WTC11 (cell line): ENCODE results near the gene RTBDN. TPM values are rescaled to one million over a fixed set of nuclear protein-coding genes. Genes with fewer than 3 reads are reported as not detected.
A peak's percentile ranks its signal among the peaks of the same experiment; 100 is the strongest.

ENCODE experiments used
- ATAC-seq: fragments of 200-7000 bp; cut with Tn5 transposase; 2 replicates; pipeline ENCODE4 v1.10.0; 2021; ENCODE audit warnings: mild to moderate bottlenecking, moderate library complexity
- CTCF ChIA-PET: fragments of 300-600 bp; sonication (Branson Sonifier 250); formaldehyde crosslinking; loops from one replicate; lab custom pipeline; 2021; ENCODE audit warnings: antibody characterized with exemption; lab: Charles Lee
- POLR2A ChIA-PET: fragments of 350-600 bp; sonication (Branson Sonifier 250); formaldehyde crosslinking; loops from one replicate; lab custom pipeline; 2021; ENCODE audit warnings: antibody characterized with exemption; lab: Charles Lee
- DNase-seq: peaks from one replicate; pipeline ENCODE4 v3.0.0; 2021; ENCODE audit warnings: low spot score
- H3K27ac Mint-ChIP-seq: 2 replicates; pipeline ENCODE4 v1.8.0; 2021; ENCODE audit warnings: mixed read lengths
- H3K27me3 Mint-ChIP-seq: 2 replicates; pipeline ENCODE4 v1.8.0; 2021; ENCODE audit warnings: low read depth, mild to moderate bottlenecking, moderate library complexity, mixed read lengths
- H3K36me3 Mint-ChIP-seq: 2 replicates; pipeline ENCODE4 v1.8.0; 2021; ENCODE audit warnings: mixed read lengths
- H3K4me1 Mint-ChIP-seq: 2 replicates; pipeline ENCODE4 v1.8.0; 2022; ENCODE audit warnings: mixed read lengths
- H3K4me3 Mint-ChIP-seq: 2 replicates; pipeline ENCODE4 v1.8.0; 2021; ENCODE audit warnings: mild to moderate bottlenecking, moderate library complexity, mixed read lengths
- H3K9me3 Mint-ChIP-seq: 2 replicates; pipeline ENCODE4 v1.8.0; 2021; ENCODE audit warnings: mixed read lengths
- CBFB ChIP-seq: sonication (generic); formaldehyde crosslinking; IDR thresholded peaks from 2 replicates; pipeline ENCODE4 v1.8.1; 2022; ENCODE audit warnings: mild to moderate bottlenecking, low read depth, missing genetic modification reagents
- CREB1 ChIP-seq: sonication (generic); formaldehyde crosslinking; IDR thresholded peaks from 2 replicates; pipeline ENCODE4 v1.8.0; 2023; ENCODE audit warnings: mild to moderate bottlenecking, missing genetic modification reagents
- FOXJ3 ChIP-seq: sonication (generic); formaldehyde crosslinking; IDR thresholded peaks from 2 replicates; pipeline ENCODE4 v1.9.0; 2021; ENCODE audit warnings: missing genetic modification reagents, mild to moderate bottlenecking, borderline replicate concordance
- FOXP1 ChIP-seq: sonication (generic); formaldehyde crosslinking; IDR thresholded peaks from 2 replicates; pipeline ENCODE4 v1.8.0; 2022; ENCODE audit warnings: missing genetic modification reagents, mild to moderate bottlenecking, moderate library complexity, borderline replicate concordance
- GTF2I ChIP-seq: fragments of 250-450 bp; sonication (Bioruptor Pico); conservative IDR thresholded peaks from 2 replicates; pipeline ENCODE4 v1.4.0; 2021; ENCODE audit warnings: mild to moderate bottlenecking
- HMGA2 ChIP-seq: fragments of 250-450 bp; sonication (Bioruptor Pico); IDR thresholded peaks from 2 replicates; pipeline ENCODE4 v1.4.0; 2021; ENCODE audit warnings: mild to moderate bottlenecking, moderate library complexity
- JUN ChIP-seq: sonication (generic); formaldehyde crosslinking; IDR thresholded peaks from 2 replicates; pipeline ENCODE4 v1.8.0; 2023; ENCODE audit warnings: mild to moderate bottlenecking, missing genetic modification reagents
- KAT7 ChIP-seq: sonication (generic); formaldehyde crosslinking; IDR thresholded peaks from 2 replicates; pipeline ENCODE4 v1.8.1; 2023; ENCODE audit warnings: missing genetic modification reagents, mild to moderate bottlenecking, borderline replicate concordance
- NFE2L1 ChIP-seq: sonication (generic); formaldehyde crosslinking; IDR thresholded peaks from 2 replicates; pipeline ENCODE4 v1.8.1; 2023; ENCODE audit warnings: missing genetic modification reagents
- NR3C1 ChIP-seq: sonication (generic); formaldehyde crosslinking; conservative IDR thresholded peaks from 2 replicates; pipeline ENCODE4 v1.8.1; 2023; ENCODE audit warnings: low read depth, mild to moderate bottlenecking, missing genetic modification reagents
- PRRX2 ChIP-seq: fragments of 250-450 bp; sonication (Bioruptor Pico); IDR thresholded peaks from 2 replicates; pipeline ENCODE4 v1.8.0; 2021; ENCODE audit warnings: mild to moderate bottlenecking
- RELA ChIP-seq: sonication (generic); formaldehyde crosslinking; IDR thresholded peaks from 2 replicates; pipeline ENCODE4 v1.8.1; 2022; ENCODE audit warnings: missing genetic modification reagents, mild to moderate bottlenecking, borderline replicate concordance
- RORB ChIP-seq: fragments of 250-450 bp; sonication (Bioruptor Pico); IDR thresholded peaks from 2 replicates; pipeline ENCODE4 v1.9.0; 2021; ENCODE audit warnings: mild to moderate bottlenecking
- SMAD3 ChIP-seq: sonication (generic); formaldehyde crosslinking; IDR thresholded peaks from 2 replicates; pipeline ENCODE4 v1.8.0; 2022; ENCODE audit warnings: missing genetic modification reagents, mild to moderate bottlenecking, borderline replicate concordance
- ZNF121 ChIP-seq: sonication (generic); formaldehyde crosslinking; IDR thresholded peaks from 2 replicates; pipeline ENCODE4 v1.8.0; 2023; ENCODE audit warnings: missing genetic modification reagents
- ZNF232 ChIP-seq: sonication (generic); formaldehyde crosslinking; IDR thresholded peaks from 2 replicates; pipeline ENCODE4 v1.8.0; 2022; ENCODE audit warnings: mild to moderate bottlenecking, missing genetic modification reagents
- ZNF317 ChIP-seq: sonication (generic); formaldehyde crosslinking; IDR thresholded peaks from 2 replicates; pipeline ENCODE4 v1.8.1; 2023; ENCODE audit warnings: low read depth, mild to moderate bottlenecking, moderate library complexity, missing genetic modification reagents, borderline replicate concordance
- total RNA-seq: library from RNA; stranded (reverse); gene quantifications from 3 replicates; pipeline ENCODE4 v1.2.3, GENCODE V29; 2021
- TF ChIP-seq, protein P1 (sequence below): sonication (generic); formaldehyde crosslinking; IDR thresholded peaks from 2 replicates; pipeline ENCODE4 v1.8.1; 2023; ENCODE audit warnings: mild to moderate bottlenecking, missing genetic modification reagents
- TF ChIP-seq, protein P2 (sequence below): fragments of 250-450 bp; sonication (Bioruptor Pico); IDR thresholded peaks from 2 replicates; pipeline ENCODE4 v2.1.2; 2022; ENCODE audit warnings: mild to moderate bottlenecking, moderate library complexity
- TF ChIP-seq, protein P3 (sequence below): sonication (generic); formaldehyde crosslinking; IDR thresholded peaks from 2 replicates; pipeline ENCODE4 v1.8.1; 2022; ENCODE audit warnings: mild to moderate bottlenecking, moderate library complexity, missing genetic modification reagents
- TF ChIP-seq, protein P4 (sequence below): fragments of 250-450 bp; sonication (Bioruptor Pico); IDR thresholded peaks from 2 replicates; pipeline ENCODE4 v1.9.0; 2021; ENCODE audit warnings: moderate library complexity, mild to moderate bottlenecking, inconsistent platforms, borderline replicate concordance
- TF ChIP-seq, protein P5 (sequence below): sonication (generic); formaldehyde crosslinking; IDR thresholded peaks from 2 replicates; pipeline ENCODE4 v1.8.0; 2023; ENCODE audit warnings: missing genetic modification reagents
- TF ChIP-seq, protein P6 (sequence below): sonication (generic); formaldehyde crosslinking; conservative IDR thresholded peaks from 2 replicates; pipeline ENCODE4 v1.8.1; 2023; ENCODE audit warnings: mild to moderate bottlenecking, low read depth, missing genetic modification reagents, moderate library complexity

Gene RTBDN
- total RNA-seq, 1 experiment from 2014 or later, result 2.4 TPM

DNA sequence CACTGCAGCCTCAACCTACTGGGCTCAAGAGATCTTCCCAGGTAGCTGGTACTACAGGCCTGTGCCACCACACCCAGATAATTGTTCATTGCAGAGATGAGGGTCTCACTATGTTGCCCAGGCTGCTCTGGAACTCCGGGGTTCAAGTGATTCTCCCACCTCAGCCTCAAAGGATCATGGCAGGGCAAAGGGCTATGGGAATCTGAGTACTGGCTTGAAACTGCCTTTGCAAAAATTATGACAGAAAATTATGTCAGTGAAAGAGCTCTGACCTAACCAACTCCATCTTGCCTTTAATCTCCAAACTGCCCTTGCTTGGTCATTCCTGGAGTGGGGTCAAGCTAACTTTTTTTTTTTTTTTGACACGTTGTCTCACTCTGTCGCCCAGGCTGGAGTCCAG is 48.2 kb upstream of the RTBDN start:
- Mint-ChIP-seq H3K27me3 (peaks cover 41% of the 10 kb centered on the region), H3K4me1 (peaks cover 13% of the 10 kb centered on the region)
- CTCF ChIA-PET, result interaction anchor here (0.7 to 2.8 kb wide), 8 partner anchors 10 to 217 kb away, joined by 3 to 21 read pairs (median 6); partner anchors contain the start of gene RTBDN

DNA sequence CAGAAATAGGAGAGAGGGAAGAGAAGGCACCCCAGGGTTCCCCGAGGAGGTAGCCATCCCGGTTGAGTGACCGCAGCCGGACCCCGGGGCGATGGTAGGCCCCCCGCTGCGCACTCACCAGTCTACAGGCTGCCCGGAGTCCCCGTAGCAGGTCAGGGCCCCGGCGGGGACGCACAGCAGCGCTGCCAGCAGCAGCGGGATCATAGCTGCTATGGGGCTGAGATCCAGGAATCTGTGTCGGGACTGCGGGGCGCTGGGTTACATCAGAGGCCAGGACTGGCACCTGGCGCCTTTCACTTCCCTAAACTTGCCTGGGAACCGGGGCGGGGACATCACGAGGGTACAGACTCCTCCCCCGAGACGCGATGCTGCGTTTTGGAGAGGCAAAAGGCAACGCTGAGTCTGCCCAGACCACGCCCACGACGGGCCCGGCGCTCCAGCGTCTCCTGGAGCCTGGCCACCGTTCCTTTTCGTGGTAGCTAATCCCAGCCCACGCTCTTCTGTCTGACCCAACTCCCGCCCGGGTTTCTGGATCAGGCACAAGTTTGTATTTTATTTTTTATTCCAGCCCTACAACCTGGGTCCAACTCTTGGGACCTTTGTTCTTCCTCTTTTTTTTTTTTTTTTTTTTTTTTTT is 46.9 kb upstream of the RTBDN start, which contains the start of gene DNASE2:
DNASE2 (minus strand) TSS at position 278 of the 637 bp plus-strand sequence; CDS start at position 204, 74 bp downstream.
- H3K4me1 Mint-ChIP-seq, result peaks cover 8% of the 10 kb centered on the region
- DNase-seq (peak; percentile 97), ATAC-seq (peak; percentile 66)
- peaks cover 5% of the 10 kb centered on the region for H3K9me3 Mint-ChIP-seq
- peak within 1 kb of the TSS; percentile 94 for H3K27ac Mint-ChIP-seq
- H3K4me3 Mint-ChIP-seq, result peak within 1 kb of the TSS; percentile 90
- ChIA-PET CTCF (interaction anchor here (0.6 to 3.1 kb wide), 14 partner anchors 8 to 121 kb away, joined by 3 to 30 read pairs (median 6); partner anchors contain the start of genes DAND5 and GCDH), POLR2A (interaction anchor here (0.6 to 2.3 kb wide), 13 partner anchors 9 to 151 kb away, joined by 3 to 27 read pairs (median 3); partner anchors contain the start of genes GCDH, GET3, JUNB and RNASEH2A)
- peaks cover 30% of the 10 kb centered on the region for H3K27me3 Mint-ChIP-seq
- H3K36me3 Mint-ChIP-seq, result peaks cover 15% of the 10 kb centered on the region; the same call in 1 of the 2 replicates
- TF ChIP-seq, protein P1, sequence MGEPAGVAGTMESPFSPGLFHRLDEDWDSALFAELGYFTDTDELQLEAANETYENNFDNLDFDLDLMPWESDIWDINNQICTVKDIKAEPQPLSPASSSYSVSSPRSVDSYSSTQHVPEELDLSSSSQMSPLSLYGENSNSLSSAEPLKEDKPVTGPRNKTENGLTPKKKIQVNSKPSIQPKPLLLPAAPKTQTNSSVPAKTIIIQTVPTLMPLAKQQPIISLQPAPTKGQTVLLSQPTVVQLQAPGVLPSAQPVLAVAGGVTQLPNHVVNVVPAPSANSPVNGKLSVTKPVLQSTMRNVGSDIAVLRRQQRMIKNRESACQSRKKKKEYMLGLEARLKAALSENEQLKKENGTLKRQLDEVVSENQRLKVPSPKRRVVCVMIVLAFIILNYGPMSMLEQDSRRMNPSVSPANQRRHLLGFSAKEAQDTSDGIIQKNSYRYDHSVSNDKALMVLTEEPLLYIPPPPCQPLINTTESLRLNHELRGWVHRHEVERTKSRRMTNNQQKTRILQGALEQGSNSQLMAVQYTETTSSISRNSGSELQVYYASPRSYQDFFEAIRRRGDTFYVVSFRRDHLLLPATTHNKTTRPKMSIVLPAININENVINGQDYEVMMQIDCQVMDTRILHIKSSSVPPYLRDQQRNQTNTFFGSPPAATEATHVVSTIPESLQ, result no peak
- TF ChIP-seq ZNF317 (CRISPR knock-in tag), result no peak
- TF ChIP-seq, protein P2, sequence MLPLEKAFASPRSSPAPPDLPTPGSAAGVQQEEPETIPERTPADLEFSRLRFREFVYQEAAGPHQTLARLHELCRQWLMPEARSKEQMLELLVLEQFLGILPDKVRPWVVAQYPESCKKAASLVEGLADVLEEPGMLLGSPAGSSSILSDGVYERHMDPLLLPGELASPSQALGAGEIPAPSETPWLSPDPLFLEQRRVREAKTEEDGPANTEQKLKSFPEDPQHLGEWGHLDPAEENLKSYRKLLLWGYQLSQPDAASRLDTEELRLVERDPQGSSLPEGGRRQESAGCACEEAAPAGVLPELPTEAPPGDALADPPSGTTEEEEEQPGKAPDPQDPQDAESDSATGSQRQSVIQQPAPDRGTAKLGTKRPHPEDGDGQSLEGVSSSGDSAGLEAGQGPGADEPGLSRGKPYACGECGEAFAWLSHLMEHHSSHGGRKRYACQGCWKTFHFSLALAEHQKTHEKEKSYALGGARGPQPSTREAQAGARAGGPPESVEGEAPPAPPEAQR (CRISPR knock-in tag), result no peak
- no peak for TF ChIP-seq FOXJ3
- TF ChIP-seq KAT7 (CRISPR knock-in tag), result 0 out of 2 replicates have a peak, but pooled peaks have one; percentile 50
- TF ChIP-seq, protein P3, sequence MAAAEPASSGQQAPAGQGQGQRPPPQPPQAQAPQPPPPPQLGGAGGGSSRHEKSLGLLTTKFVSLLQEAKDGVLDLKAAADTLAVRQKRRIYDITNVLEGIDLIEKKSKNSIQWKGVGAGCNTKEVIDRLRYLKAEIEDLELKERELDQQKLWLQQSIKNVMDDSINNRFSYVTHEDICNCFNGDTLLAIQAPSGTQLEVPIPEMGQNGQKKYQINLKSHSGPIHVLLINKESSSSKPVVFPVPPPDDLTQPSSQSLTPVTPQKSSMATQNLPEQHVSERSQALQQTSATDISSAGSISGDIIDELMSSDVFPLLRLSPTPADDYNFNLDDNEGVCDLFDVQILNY (CRISPR knock-in tag), result peak; percentile 67; the same call in 1 of the 2 replicates
- no peak for TF ChIP-seq CREB1 (CRISPR knock-in tag)
- TF ChIP-seq FOXP1 (CRISPR knock-in tag), result no peak
- no peak for TF ChIP-seq GTF2I
- TF ChIP-seq, protein P4, sequence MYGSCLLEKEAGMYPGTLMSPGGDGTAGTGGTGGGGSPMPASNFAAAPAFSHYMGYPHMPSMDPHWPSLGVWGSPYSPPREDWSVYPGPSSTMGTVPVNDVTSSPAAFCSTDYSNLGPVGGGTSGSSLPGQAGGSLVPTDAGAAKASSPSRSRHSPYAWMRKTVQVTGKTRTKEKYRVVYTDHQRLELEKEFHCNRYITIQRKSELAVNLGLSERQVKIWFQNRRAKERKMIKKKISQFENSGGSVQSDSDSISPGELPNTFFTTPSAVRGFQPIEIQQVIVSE (CRISPR knock-in tag), result no peak
- no peak for TF ChIP-seq HMGA2
- TF ChIP-seq, protein P5, sequence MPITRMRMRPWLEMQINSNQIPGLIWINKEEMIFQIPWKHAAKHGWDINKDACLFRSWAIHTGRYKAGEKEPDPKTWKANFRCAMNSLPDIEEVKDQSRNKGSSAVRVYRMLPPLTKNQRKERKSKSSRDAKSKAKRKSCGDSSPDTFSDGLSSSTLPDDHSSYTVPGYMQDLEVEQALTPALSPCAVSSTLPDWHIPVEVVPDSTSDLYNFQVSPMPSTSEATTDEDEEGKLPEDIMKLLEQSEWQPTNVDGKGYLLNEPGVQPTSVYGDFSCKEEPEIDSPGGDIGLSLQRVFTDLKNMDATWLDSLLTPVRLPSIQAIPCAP (CRISPR knock-in tag), result no peak
- no peak for TF ChIP-seq JUN (CRISPR knock-in tag)
- TF ChIP-seq RELA (CRISPR knock-in tag), result no peak
- TF ChIP-seq CBFB (CRISPR knock-in tag), result no peak
- TF ChIP-seq, protein P6, sequence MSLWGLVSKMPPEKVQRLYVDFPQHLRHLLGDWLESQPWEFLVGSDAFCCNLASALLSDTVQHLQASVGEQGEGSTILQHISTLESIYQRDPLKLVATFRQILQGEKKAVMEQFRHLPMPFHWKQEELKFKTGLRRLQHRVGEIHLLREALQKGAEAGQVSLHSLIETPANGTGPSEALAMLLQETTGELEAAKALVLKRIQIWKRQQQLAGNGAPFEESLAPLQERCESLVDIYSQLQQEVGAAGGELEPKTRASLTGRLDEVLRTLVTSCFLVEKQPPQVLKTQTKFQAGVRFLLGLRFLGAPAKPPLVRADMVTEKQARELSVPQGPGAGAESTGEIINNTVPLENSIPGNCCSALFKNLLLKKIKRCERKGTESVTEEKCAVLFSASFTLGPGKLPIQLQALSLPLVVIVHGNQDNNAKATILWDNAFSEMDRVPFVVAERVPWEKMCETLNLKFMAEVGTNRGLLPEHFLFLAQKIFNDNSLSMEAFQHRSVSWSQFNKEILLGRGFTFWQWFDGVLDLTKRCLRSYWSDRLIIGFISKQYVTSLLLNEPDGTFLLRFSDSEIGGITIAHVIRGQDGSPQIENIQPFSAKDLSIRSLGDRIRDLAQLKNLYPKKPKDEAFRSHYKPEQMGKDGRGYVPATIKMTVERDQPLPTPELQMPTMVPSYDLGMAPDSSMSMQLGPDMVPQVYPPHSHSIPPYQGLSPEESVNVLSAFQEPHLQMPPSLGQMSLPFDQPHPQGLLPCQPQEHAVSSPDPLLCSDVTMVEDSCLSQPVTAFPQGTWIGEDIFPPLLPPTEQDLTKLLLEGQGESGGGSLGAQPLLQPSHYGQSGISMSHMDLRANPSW, result no peak
- TF ChIP-seq NR3C1 (CRISPR knock-in tag), result no peak
- no peak for TF ChIP-seq PRRX2

More for the DNA sequence above, 48.2 kb upstream of the RTBDN start:
- H3K36me3 Mint-ChIP-seq, result peaks cover 15% of the 10 kb centered on the region; the same call in 1 of the 2 replicates
- peak overlapping the region; percentile 90; the same call in 1 of the 2 replicates for H3K4me3 Mint-ChIP-seq
- DNase-seq, result no peak
- H3K9me3 Mint-ChIP-seq, result peaks cover 5% of the 10 kb centered on the region
- ATAC-seq, result no peak
- H3K27ac Mint-ChIP-seq, result peak overlapping the region; percentile 11; the same call in 1 of the 2 replicates
- POLR2A ChIA-PET, result interaction anchor here (0.8 to 1.4 kb wide), 3 partner anchors 8 to 286 kb away, joined by 4 to 13 read pairs (median 5); partner anchors contain the start of gene GCDH
- no peak for TF ChIP-seq SMAD3 (CRISPR knock-in tag)
- no peak for TF ChIP-seq NFE2L1 (CRISPR knock-in tag)
- TF ChIP-seq, protein P1, result no peak
- no peak for TF ChIP-seq ZNF232 (CRISPR knock-in tag)
- no peak for TF ChIP-seq RORB (CRISPR knock-in tag)
- TF ChIP-seq ZNF121, result peak; percentile 87
